CD8-positive, alpha-beta memory T cell (primary cell): ENCODE data around the gene GAB3. TPM values are rescaled to one million over a fixed set of nuclear protein-coding genes. Genes with fewer than 3 reads are reported as not detected.

ENCODE experiments used
- CTCF ChIA-PET: fragments of 350-600 bp; sonication (Branson Sonifier 250); formaldehyde crosslinking; loops from one replicate; lab custom pipeline; 2021; ENCODE audit warnings: antibody characterized with exemption; lab: Charles Lee
- POLR2A ChIA-PET: fragments of 350-600 bp; sonication (Branson Sonifier 250); formaldehyde crosslinking; loops from one replicate; lab custom pipeline; 2021; ENCODE audit warnings: antibody characterized with exemption; lab: Charles Lee
- DNase-seq, 5 donors: peaks; one replicate each; pipeline versions ENCODE4 v3.0.0 to v3.0.0-alpha.2; 2020 to 2022; ENCODE audit warnings: mixed read lengths in 1 of 5
- H3K27ac ChIP-seq: one replicate; pipeline ENCODE4 v1.7.0; 2013; ENCODE audit warnings: low read depth, mild to moderate bottlenecking, low read length, moderate library complexity
- H3K27me3 ChIP-seq: 2 replicates; pipeline ENCODE4 v1.7.0; 2013; ENCODE audit warnings: low read length, mild to moderate bottlenecking; ENCODE audit not compliant: insufficient read depth, poor library complexity, severe bottlenecking
- H3K36me3 ChIP-seq: 2 replicates; pipeline ENCODE4 v1.7.0; 2013; ENCODE audit warnings: mild to moderate bottlenecking, low read length, moderate library complexity; ENCODE audit not compliant: insufficient read depth
- H3K4me1 ChIP-seq: 2 replicates; pipeline ENCODE4 v1.7.0; 2013; ENCODE audit warnings: mild to moderate bottlenecking, low read length, moderate library complexity; ENCODE audit not compliant: insufficient read depth
- H3K4me3 ChIP-seq: 2 replicates; pipeline ENCODE4 v1.7.0; 2013; ENCODE audit warnings: mild to moderate bottlenecking, low read length
- H3K9me3 ChIP-seq: 2 replicates; pipeline ENCODE4 v1.7.0; 2013; ENCODE audit warnings: mild to moderate bottlenecking, low read length
- H3K27ac Mint-ChIP-seq, 8 donors: one replicate each; pipeline ENCODE4 v1.8.0; 2020 to 2021; ENCODE audit warnings: mixed read lengths in 8 of 8, mild to moderate bottlenecking in 6 of 8, inconsistent platforms in 3 of 8, moderate library complexity in 3 of 8
- H3K27me3 Mint-ChIP-seq, 2 donors: one replicate each; pipeline ENCODE4 v1.8.0; 2020 to 2021; ENCODE audit warnings: mixed read lengths in 2 of 2, mild to moderate bottlenecking in 1 of 2, moderate library complexity in 1 of 2
- H3K36me3 Mint-ChIP-seq, 3 donors: one replicate each; pipeline ENCODE4 v1.8.0; 2020 to 2021; ENCODE audit warnings: mixed read lengths in 3 of 3, inconsistent platforms in 1 of 3, mild to moderate bottlenecking in 1 of 3
- H3K4me1 Mint-ChIP-seq, 3 donors: one replicate each; pipeline ENCODE4 v1.8.0; 2020 to 2021; ENCODE audit warnings: mixed read lengths in 3 of 3, inconsistent platforms in 1 of 3, mild to moderate bottlenecking in 1 of 3
- H3K4me3 Mint-ChIP-seq, 7 donors: one replicate each; pipeline ENCODE4 v1.8.0; 2020 to 2021; ENCODE audit warnings: mixed read lengths in 7 of 7, mild to moderate bottlenecking in 6 of 7, moderate library complexity in 4 of 7, inconsistent platforms in 2 of 7
- H3K9me3 Mint-ChIP-seq, 5 donors: one replicate each; pipeline ENCODE4 v1.8.0; 2020 to 2022; ENCODE audit warnings: mixed read lengths in 5 of 5, mild to moderate bottlenecking in 3 of 5, moderate library complexity in 2 of 5, inconsistent platforms in 1 of 5
- polyA plus RNA-seq: library from polyadenylated mRNA; unstranded; fragments of 300-500 nt; fragmentation: Illumina TruSeq; gene quantifications from one replicate; pipeline ENCODE4 v1.2.3, GENCODE V29; 2021
- total RNA-seq, 2 experiments: library from RNA; stranded (reverse); gene quantifications; one replicate each; pipeline ENCODE4 v1.2.3, GENCODE V29; 2021

The GAB3 gene
- total and polyA plus RNA-seq, 3 experiments from 2014 or later: 6.2 to 11.9 (median 6.7) TPM

DNA sequence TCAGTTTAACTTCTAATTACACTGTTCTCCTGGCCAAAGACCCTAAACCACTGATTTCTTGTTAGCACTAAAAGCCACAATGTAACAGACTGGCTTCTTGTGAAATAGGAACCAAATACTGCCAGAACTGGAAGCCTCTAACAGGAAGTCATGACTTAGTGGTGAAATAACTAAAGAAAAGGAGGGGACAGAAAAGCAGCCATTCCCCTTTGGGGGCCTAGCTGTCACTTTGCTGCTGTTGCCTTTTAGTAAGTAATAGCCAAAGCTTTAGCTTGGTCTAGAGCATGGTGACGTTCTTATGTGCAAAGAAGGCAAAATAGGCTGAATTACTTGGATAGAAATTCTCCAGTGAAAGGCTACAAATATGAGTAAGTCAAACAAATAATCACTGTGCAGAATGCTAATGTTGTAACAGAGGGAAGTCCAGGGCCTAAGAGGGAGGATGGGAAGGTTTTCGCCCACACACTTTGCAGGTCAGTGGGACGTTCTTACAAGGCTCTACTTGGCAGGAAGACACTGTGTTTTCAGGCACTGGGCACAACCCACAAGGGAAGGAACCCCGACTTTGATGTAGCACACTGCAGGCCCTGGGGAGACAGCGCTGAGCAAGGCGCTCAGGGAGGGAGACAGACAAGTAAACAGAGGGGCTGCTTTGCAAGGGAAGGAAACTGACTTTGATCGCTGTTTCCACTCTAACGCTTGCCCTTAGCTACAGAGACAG lies 16.7 kb downstream of the GAB3 start:
- Histone ChIP-seq H3K27ac (peak overlapping the region; percentile 61), H3K36me3 (no peaks in the 10 kb centered on the region), H3K4me1 (peaks cover 90% of the 10 kb centered on the region), H3K27me3 (no peaks in the 10 kb centered on the region), H3K9me3 (no peaks in the 10 kb centered on the region), H3K4me3 (peak overlapping the region; percentile 43)
- H3K27ac Mint-ChIP-seq: peak overlapping the region; percentile 87 to 98 (median 93)
- H3K27me3 Mint-ChIP-seq: peaks cover 0 to 1% of the 10 kb centered on the region in 2 donors
- H3K36me3 Mint-ChIP-seq: peaks cover 0 to 8% (median 2%) of the 10 kb centered on the region in 3 donors
- peaks cover 95 to 98% (median 98%) of the 10 kb centered on the region in 3 donors for H3K4me1 Mint-ChIP-seq
- DNase-seq: peak; percentile 17 to 66 (median 57)
- H3K4me3 Mint-ChIP-seq: peak overlapping the region; percentile 66 to 84 (median 81)
- peaks cover 0 to 2% (median 0%) of the 10 kb centered on the region in 5 donors for H3K9me3 Mint-ChIP-seq
- CTCF ChIA-PET: interaction anchor here (1.0 to 4.2 kb wide), 3 partner anchors 8 to 15 kb away, joined by 3 to 25 read pairs (median 3); no protein-coding TSS in a partner anchor
- POLR2A ChIA-PET: interaction anchor here (0.5 to 1.5 kb wide), 6 partner anchors 10 to 28 kb away, joined by 3 to 5 read pairs (median 4); partner anchors contain the start of gene DKC1

DNA sequence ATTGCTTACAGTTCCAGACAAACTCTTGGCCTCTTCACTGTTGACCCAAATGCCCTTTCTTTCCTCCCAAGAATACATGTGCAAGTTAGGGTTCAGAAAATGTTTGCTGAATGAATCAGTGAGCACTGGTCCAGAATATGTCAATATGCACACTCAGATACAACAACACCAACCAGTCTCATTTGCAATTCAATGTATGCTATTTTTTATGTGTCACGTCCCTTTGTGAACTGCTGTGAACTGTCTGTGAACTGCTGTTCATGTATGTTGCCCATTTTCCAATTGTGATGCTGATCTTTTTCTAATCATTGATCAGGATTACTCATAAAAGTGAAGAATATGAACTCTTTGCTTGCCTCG lies 17.8 kb downstream of the GAB3 start:
- Histone ChIP-seq H3K4me3 (no peak overlapping the region), H3K4me1 (peaks cover 85% of the 10 kb centered on the region), H3K9me3 (no peaks in the 10 kb centered on the region), H3K27me3 (no peaks in the 10 kb centered on the region), H3K27ac (peak overlapping the region; percentile 82), H3K36me3 (no peaks in the 10 kb centered on the region)
- no peaks in the 10 kb centered on the region for H3K9me3 Mint-ChIP-seq
- POLR2A ChIA-PET: interaction anchor here (1.0 to 1.5 kb wide), 3 partner anchors 12 to 29 kb away, joined by 3 to 5 read pairs (median 5); partner anchors contain the start of gene DKC1
- H3K4me3 Mint-ChIP-seq: peak overlapping the region; percentile 66 to 84 (median 81)
- H3K27me3 Mint-ChIP-seq: peaks cover 0 to 1% of the 10 kb centered on the region in 2 donors
- peak overlapping the region; percentile 87 to 98 (median 93) for H3K27ac Mint-ChIP-seq
- H3K4me1 Mint-ChIP-seq: peaks cover 95 to 99% (median 98%) of the 10 kb centered on the region in 3 donors
- CTCF ChIA-PET: interaction anchor here (1.5 to 4.3 kb wide), 4 partner anchors 10 to 16 kb away, joined by 3 to 40 read pairs (median 19); partner anchors contain the start of gene GAB3
- H3K36me3 Mint-ChIP-seq: peaks cover 0 to 8% (median 2%) of the 10 kb centered on the region in 3 donors
- DNase-seq: no peak

DNA sequence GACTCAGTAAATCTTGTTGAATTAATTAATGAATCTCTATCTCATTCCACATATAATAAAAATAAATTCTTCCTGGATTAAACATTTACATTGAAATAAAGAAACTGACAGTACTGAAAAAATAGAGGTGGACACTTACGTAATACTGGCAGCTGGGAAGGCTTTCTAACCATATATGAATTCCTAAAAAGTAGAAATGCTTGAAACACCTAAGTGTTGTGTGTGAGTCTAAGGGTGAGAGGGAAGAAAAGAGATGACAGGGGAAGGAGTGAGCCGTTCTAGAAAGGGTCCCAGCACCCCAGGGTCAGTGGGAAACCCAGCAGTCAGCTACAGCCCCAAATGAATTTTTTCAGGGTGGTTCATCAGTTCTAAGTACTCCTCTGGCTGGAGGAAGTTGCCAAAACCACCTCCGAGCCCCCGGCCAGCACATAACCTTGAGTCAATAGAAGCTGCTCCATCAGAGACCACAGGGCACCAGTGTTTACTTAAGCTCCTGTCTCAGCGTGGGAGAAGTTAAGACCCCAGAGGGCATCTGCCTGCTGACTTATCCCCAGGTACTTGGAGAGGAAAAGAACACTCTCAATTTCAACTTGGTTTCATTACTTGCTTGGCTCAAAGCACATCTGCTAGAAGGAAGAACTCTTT lies 18.3 kb downstream of the GAB3 start:
- CTCF ChIA-PET: interaction anchor here (1.0 to 4.3 kb wide), 4 partner anchors 8 to 32 kb away, joined by 3 to 40 read pairs (median 8); partner anchors contain the start of gene GAB3
- no peaks in the 10 kb centered on the region for H3K9me3 ChIP-seq
- DNase-seq: no peak
- H3K27me3 ChIP-seq: no peaks in the 10 kb centered on the region
- Mint-ChIP-seq H3K4me1 (peaks cover 93 to 100% (median 97%) of the 10 kb centered on the region in 3 donors), H3K36me3 (peaks cover 0 to 8% (median 2%) of the 10 kb centered on the region in 3 donors), H3K27ac (peak overlapping the region; percentile 83 to 98 (median 93)), H3K4me3 (peak overlapping the region; percentile 57 to 83 (median 79)), H3K9me3 (no peaks in the 10 kb centered on the region), H3K27me3 (peaks cover 0 to 1% of the 10 kb centered on the region in 2 donors)
- POLR2A ChIA-PET: interaction anchor here (1.2 to 1.6 kb wide), 4 partner anchors 7 to 30 kb away, joined by 4 to 6 read pairs (median 5); partner anchors contain the start of gene DKC1
- H3K4me1 ChIP-seq: peaks cover 83% of the 10 kb centered on the region
- no peak overlapping the region for H3K4me3 ChIP-seq
- no peaks in the 10 kb centered on the region for H3K36me3 ChIP-seq
- H3K27ac ChIP-seq: peak overlapping the region; percentile 82

DNA sequence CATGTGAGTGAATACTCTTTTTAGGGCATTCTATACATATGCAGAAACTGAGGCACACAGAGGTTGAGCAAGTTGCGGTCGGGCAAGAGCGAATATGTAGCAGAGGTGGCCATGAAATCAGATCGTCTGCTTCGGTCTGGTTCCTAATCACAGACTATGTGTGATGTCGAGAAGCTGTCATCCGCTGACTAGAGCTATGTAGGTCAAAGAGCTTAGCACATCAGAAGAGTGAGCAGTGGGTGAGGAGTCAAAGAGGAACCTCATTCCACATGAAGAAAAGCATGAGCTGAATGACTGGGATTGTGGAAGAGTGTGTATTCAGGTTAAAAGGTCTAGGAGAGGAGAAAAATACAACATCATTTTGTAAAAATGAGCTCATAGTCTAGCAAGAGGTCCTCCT lies 19.0 kb downstream of the GAB3 start:
- peak in 3 of 5 donors; percentile 29 to 49 (median 40) for DNase-seq
- ChIA-PET CTCF (interaction anchor here (1.0 to 4.3 kb wide), 6 partner anchors 9 to 32 kb away, joined by 3 to 40 read pairs (median 4); partner anchors contain the start of gene GAB3), POLR2A (interaction anchor here (1.2 to 1.6 kb wide), 3 partner anchors 8 to 31 kb away, joined by 4 to 6 read pairs (median 5); partner anchors contain the start of gene DKC1)
- Mint-ChIP-seq H3K4me1 (peaks cover 92 to 100% (median 97%) of the 10 kb centered on the region in 3 donors), H3K27me3 (peaks cover 0 to under 1% of the 10 kb centered on the region in 2 donors), H3K27ac (peak overlapping the region; percentile 83 to 98 (median 93)), H3K4me3 (peak overlapping the region; percentile 60 to 81 (median 65)), H3K9me3 (no peaks in the 10 kb centered on the region), H3K36me3 (peaks cover 0 to 5% (median 2%) of the 10 kb centered on the region in 3 donors)
- H3K36me3 ChIP-seq: no peaks in the 10 kb centered on the region
- peaks cover 76% of the 10 kb centered on the region for H3K4me1 ChIP-seq
- no peaks in the 10 kb centered on the region for H3K9me3 ChIP-seq
- no peak overlapping the region for H3K4me3 ChIP-seq
- no peaks in the 10 kb centered on the region for H3K27me3 ChIP-seq
- peak overlapping the region; percentile 82 for H3K27ac ChIP-seq

DNA sequence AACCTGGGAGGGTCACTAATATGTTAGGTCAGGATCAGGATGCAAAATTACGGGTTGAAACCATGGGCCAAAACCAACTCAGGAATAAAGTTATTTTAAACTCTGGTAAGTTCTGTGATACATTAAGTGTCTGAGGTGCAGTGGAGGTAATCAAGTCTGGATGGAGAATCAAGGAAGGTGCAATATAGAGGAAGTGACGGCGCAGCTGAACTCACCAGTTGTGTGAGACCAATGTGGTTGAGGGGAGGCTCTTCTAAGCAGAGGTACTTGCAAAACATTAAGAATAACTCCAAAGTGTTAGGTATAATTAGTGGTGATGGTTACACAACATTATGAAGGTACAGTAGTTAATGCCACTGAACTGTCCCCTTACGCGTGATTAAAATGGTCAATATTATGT lies 19.7 kb downstream of the GAB3 start:
- peaks cover 0 to 4% (median 2%) of the 10 kb centered on the region in 3 donors for H3K36me3 Mint-ChIP-seq
- Histone ChIP-seq H3K27me3 (no peaks in the 10 kb centered on the region), H3K4me1 (peaks cover 69% of the 10 kb centered on the region), H3K36me3 (no peaks in the 10 kb centered on the region), H3K4me3 (no peak overlapping the region), H3K9me3 (no peaks in the 10 kb centered on the region), H3K27ac (peak overlapping the region; percentile 82)
- peak overlapping the region; percentile 83 to 98 (median 93) for H3K27ac Mint-ChIP-seq
- ChIA-PET POLR2A (interaction anchor here (0.7 to 1.8 kb wide), 4 partner anchors 9 to 32 kb away, joined by 3 to 6 read pairs (median 4); partner anchors contain the start of genes DKC1 and GAB3), CTCF (interaction anchor here (1.2 to 4.3 kb wide), 5 partner anchors 10 to 18 kb away, joined by 3 to 40 read pairs (median 4); partner anchors contain the start of gene GAB3)
- H3K9me3 Mint-ChIP-seq: no peaks in the 10 kb centered on the region
- DNase-seq: peak in 4 of 5 donors; percentile 19 to 69 (median 40)
- H3K4me3 Mint-ChIP-seq: peak overlapping the region; percentile 60 to 81 (median 65)
- H3K4me1 Mint-ChIP-seq: peaks cover 91 to 100% (median 97%) of the 10 kb centered on the region in 3 donors
- no peaks in the 10 kb centered on the region for H3K27me3 Mint-ChIP-seq

DNA sequence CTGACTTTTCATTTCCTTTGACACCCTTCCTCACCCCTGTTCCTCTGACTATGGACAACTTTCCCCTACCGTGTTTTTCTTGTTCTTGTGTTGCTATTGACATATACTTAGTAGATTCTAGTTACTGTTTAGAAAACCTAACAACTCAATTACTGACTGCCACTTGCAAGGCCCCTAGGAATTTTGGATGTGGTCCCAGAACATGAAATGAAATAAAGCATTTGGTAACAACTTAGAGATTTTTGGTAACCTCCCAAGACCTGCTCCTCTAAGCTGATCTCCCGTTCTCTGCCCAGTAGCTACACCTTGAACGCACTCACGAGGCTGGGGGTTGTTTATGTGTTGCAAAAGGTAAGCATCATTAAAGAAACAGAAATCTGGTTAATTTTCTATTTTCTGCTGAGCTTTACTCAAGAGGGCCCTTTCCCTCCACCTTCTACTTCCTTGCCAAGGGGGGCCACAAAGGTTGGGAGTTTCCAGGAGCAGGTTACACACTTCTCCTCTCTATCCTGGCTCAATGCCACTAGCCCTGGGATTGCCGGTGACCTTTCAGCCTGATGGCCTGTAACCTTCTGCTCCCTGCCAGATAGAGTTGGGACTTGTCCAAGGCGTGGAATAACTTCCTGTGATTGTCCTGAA lies 20.5 kb downstream of the GAB3 start:
- Histone ChIP-seq H3K27ac (peak overlapping the region; percentile 62), H3K4me1 (peaks cover 66% of the 10 kb centered on the region), H3K27me3 (no peaks in the 10 kb centered on the region), H3K36me3 (no peaks in the 10 kb centered on the region), H3K9me3 (no peaks in the 10 kb centered on the region), H3K4me3 (no peak overlapping the region)
- Mint-ChIP-seq H3K4me1 (peaks cover 91 to 100% (median 97%) of the 10 kb centered on the region in 3 donors), H3K36me3 (peaks cover 0 to 4% (median 2%) of the 10 kb centered on the region in 3 donors), H3K4me3 (peak overlapping the region in 6 of 7 donors; percentile 16 to 65 (median 61)), H3K27ac (peak overlapping the region; percentile 84 to 98 (median 93)), H3K9me3 (no peaks in the 10 kb centered on the region), H3K27me3 (no peaks in the 10 kb centered on the region)
- DNase-seq: no peak
- ChIA-PET CTCF (interaction anchor here (1.3 to 4.3 kb wide), 3 partner anchors 13 to 19 kb away, joined by 3 to 40 read pairs (median 3); partner anchors contain the start of gene GAB3), POLR2A (interaction anchor here (0.6 to 1.8 kb wide), 3 partner anchors 13 to 21 kb away, joined by 3 to 4 read pairs (median 4); partner anchors contain the start of gene GAB3)

DNA sequence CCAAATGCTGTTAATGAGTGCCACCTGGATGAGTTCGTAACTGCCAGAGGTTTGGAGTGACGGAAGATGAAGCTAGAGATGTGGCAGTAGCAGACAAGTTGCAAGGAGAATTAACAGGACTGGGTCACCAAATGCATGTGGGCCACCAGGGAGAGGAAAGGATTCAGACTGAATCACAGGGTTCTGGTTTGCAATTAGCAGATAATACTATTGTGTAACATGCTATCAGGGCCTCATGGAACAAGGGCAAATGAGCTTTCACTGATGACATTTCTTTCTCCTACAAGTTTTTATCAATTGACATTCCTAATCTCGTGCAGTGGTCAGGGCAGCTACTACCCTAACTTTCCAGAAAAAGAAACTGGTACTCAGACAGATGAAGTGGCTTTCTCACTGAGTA lies 21.4 kb downstream of the GAB3 start:
- no peak overlapping the region for H3K27ac ChIP-seq
- H3K4me1 ChIP-seq: peaks cover 65% of the 10 kb centered on the region
- H3K4me3 ChIP-seq: no peak overlapping the region
- ChIA-PET POLR2A (interaction anchor here (1.8 kb wide), 1 partner anchor 22 kb away, joined by 4 read pairs; the partner anchor contains the start of gene GAB3), CTCF (interaction anchor here (0.7 to 4.3 kb wide), 2 partner anchors 17 to 20 kb away, joined by 3 to 40 read pairs; partner anchors contain the start of gene GAB3)
- H3K9me3 Mint-ChIP-seq: no peaks in the 10 kb centered on the region
- H3K27me3 Mint-ChIP-seq: no peaks in the 10 kb centered on the region
- peaks cover 0 to 4% (median 2%) of the 10 kb centered on the region in 3 donors for H3K36me3 Mint-ChIP-seq
- peak overlapping the region in 7 of 8 donors; percentile 67 to 98 (median 92) for H3K27ac Mint-ChIP-seq
- H3K4me1 Mint-ChIP-seq: peaks cover 90 to 100% (median 97%) of the 10 kb centered on the region in 3 donors
- peak overlapping the region in 3 of 7 donors; percentile 2 to 9 (median 4) for H3K4me3 Mint-ChIP-seq
- H3K36me3 ChIP-seq: no peaks in the 10 kb centered on the region
- H3K27me3 ChIP-seq: no peaks in the 10 kb centered on the region
- no peak for DNase-seq
- no peaks in the 10 kb centered on the region for H3K9me3 ChIP-seq
